KBM-7 (cell line): ENCODE results near the gene CNTNAP5.

Experiments used
- DNase-seq: peaks from one replicate; pipeline ENCODE4 v3.0.0-alpha.2; 2015
- in situ Hi-C: fragments of 300-500 bp; cut with MboI; formaldehyde crosslinking; loops from 2 replicates; pipeline ENCODE4 v1.14.3; 2020; ENCODE audit warnings: low sequenced_read_pairs, low pct_unique_long_range_greater_than_20kb, mixed read lengths

CNTNAP5 gene

GRCh38 chr2:124309563-124310138, 284.6 kb downstream of the CNTNAP5 start:
- DNase-seq = no peak

GRCh38 chr2:124310671-124311070, 285.6 kb downstream of the CNTNAP5 start:
- in situ Hi-C loops = no loop called here
- no peak for DNase-seq

More at GRCh38 chr2:124309563-124310138, 284.6 kb downstream of the CNTNAP5 start:
- in situ Hi-C loops = no loop called here

- in situ Hi-C loops = no loop called here
- no peak for DNase-seq
Observed at GRCh38 chr2:124314084-124314483, 289.0 kb downstream of the CNTNAP5 start.

GRCh38 chr2:124315221-124315880, 290.3 kb downstream of the CNTNAP5 start:
- DNase-seq = no peak
- in situ Hi-C loops = no loop called here

GRCh38 chr2:124316133-124316532, 291.0 kb downstream of the CNTNAP5 start:
- in situ Hi-C loops = no loop called here

GRCh38 chr2:124316881-124317605, 292.0 kb downstream of the CNTNAP5 start:
- DNase-seq = no peak
- in situ Hi-C loops = no loop called here

More at GRCh38 chr2:124316133-124316532, 291.0 kb downstream of the CNTNAP5 start:
- DNase-seq = no peak

- in situ Hi-C loops = no loop called here
- no peak for DNase-seq
Observed at GRCh38 chr2:124317628-124318027, 292.5 kb downstream of the CNTNAP5 start.

GRCh38 chr2:124318913-124319312, 293.8 kb downstream of the CNTNAP5 start:
- in situ Hi-C loops = no loop called here

GRCh38 chr2:124319577-124319976, 294.5 kb downstream of the CNTNAP5 start:
- in situ Hi-C loops = no loop called here
- no peak for DNase-seq

More at GRCh38 chr2:124318913-124319312, 293.8 kb downstream of the CNTNAP5 start:
- no peak for DNase-seq

- no peak for DNase-seq
- in situ Hi-C loops = no loop called here
Observed at GRCh38 chr2:124320051-124320688, 295.1 kb downstream of the CNTNAP5 start.

- no peak for DNase-seq
Observed at GRCh38 chr2:124323321-124323720, 298.2 kb downstream of the CNTNAP5 start.

GRCh38 chr2:124325667-124326440, 300.8 kb downstream of the CNTNAP5 start:
- no peak for DNase-seq
- in situ Hi-C loops = no loop called here

More at GRCh38 chr2:124323321-124323720, 298.2 kb downstream of the CNTNAP5 start:
- in situ Hi-C loops = no loop called here

- no peak for DNase-seq
- in situ Hi-C loops = no loop called here
Observed at GRCh38 chr2:124327303-124327702, 302.2 kb downstream of the CNTNAP5 start.

- no peak for DNase-seq
- in situ Hi-C loops = no loop called here
Observed at GRCh38 chr2:124328397-124328796, 303.3 kb downstream of the CNTNAP5 start.

GRCh38 chr2:124333784-124334183, 308.7 kb downstream of the CNTNAP5 start:
- in situ Hi-C loops = no loop called here
- no peak for DNase-seq

GRCh38 chr2:124335058-124335457, 310.0 kb downstream of the CNTNAP5 start:
- in situ Hi-C loops = no loop called here
- DNase-seq = no peak

GRCh38 chr2:124339709-124340108, 314.6 kb downstream of the CNTNAP5 start:
- in situ Hi-C loops = no loop called here
- no peak for DNase-seq

- DNase-seq = no peak
- in situ Hi-C loops = no loop called here
Observed at GRCh38 chr2:124343827-124344498, 318.9 kb downstream of the CNTNAP5 start.

- in situ Hi-C loops = no loop called here
- no peak for DNase-seq
Observed at GRCh38 chr2:124347209-124347608, 322.1 kb downstream of the CNTNAP5 start.
